ENCODE results near the gene HYLS1.
"Not testable (repeated sequence)": the region's sequence is repeated elsewhere in the genome, so short reads cannot be mapped to it uniquely, and the experiment has no call there.

Gene HYLS1

GRCh38 chr11:125903711-125904659 lies 16.5 kb downstream of the HYLS1 start, which contains the start of gene DDX25:
TSS of gene DDX25 (plus strand) at chr11:125904508. CDS start at chr11:125904518, 10 bp downstream.
- DNase-seq, result peak; percentile 86

GRCh38 chr11:125904678-125905077 lies 17.2 kb downstream of the HYLS1 start:
- peak; percentile 13 for DNase-seq

- no peak for DNase-seq
Measured at GRCh38 chr11:125910226-125910849, 22.9 kb downstream of the HYLS1 start.

- not testable (repeated sequence) for DNase-seq
Measured at GRCh38 chr11:125914601-125915000, 27.1 kb downstream of the HYLS1 start.

- no peak for DNase-seq
Measured at GRCh38 chr11:125916683-125917347, 29.3 kb downstream of the HYLS1 start.

- DNase-seq, result no peak
Measured at GRCh38 chr11:125918140-125918840, 30.8 kb downstream of the HYLS1 start.

DNA sequence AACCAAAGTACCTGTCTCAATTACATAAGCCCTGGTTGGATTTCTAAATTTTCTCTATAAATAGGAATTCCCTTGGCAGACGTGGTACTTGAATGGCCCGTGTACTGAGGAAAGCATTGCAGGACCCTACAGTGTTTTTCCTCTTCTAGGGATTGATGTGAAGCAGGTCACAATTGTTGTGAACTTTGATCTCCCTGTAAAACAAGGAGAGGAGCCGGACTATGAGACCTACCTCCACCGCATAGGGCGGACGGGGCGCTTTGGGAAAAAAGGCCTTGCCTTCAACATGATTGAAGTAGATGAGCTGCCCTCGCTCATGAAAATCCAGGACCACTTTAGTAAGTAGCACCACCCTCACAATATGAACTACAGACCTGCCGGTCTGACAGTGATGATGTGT lies 33.6 kb downstream of the HYLS1 start:
- DNase-seq, result no peak

DNA sequence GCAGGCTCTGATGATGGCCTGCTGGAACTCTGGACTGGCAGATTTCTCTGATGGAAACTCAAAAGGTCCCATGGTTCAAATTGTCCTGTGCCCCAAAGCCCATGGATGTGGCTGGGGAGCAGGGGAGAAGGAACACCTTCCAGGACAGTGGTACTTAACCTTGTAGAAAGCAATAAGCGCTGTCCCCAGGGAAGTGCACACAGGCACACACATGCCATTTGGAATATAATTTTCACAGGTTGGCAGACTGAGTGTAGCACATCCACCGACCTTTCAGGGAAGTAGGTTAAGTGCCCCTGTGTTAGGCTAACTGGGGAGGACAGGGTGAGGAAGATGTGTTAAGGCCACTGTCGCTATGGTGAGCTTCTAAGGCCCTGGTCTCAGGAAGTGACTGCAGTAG lies 34.7 kb downstream of the HYLS1 start:
- no peak for DNase-seq

- DNase-seq, result peak; percentile 94
Measured at GRCh38 chr11:125923012-125923579, 35.6 kb downstream of the HYLS1 start.

- no peak for DNase-seq
Measured at GRCh38 chr11:125923633-125924032, 36.2 kb downstream of the HYLS1 start.

DNA sequence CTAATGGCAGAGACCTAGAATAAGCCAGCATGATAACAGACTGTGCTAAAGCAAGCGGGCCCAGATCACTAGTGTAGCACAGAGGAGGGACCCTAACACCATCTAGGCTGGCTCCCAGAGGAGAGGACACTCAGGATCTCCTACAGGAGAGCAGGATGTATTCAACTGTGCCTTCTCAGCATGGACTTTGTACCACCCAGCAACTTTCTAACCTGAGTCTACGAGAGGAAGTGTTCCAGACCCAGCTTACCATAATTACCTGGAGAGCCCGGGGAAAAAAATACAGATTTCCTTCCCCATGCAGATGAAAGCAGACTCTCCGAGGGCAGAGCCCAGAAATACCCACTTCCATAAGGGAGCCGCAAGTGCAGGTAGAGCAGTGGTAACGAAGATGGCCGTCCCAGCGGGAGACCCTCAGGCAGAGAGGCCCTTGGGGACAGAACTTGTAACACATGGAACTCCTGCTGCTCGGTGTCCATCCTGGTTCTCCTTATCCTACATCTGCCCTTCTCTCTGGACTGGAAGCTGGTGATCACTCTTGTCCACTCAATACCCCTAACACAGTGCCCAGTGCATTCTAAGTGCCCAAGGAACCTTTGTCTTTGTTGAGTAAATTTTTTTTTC lies 37.0 kb downstream of the HYLS1 start:
- no peak for DNase-seq

GRCh38 chr11:125925247-125925740 lies 37.8 kb downstream of the HYLS1 start:
- no peak for DNase-seq

DNA sequence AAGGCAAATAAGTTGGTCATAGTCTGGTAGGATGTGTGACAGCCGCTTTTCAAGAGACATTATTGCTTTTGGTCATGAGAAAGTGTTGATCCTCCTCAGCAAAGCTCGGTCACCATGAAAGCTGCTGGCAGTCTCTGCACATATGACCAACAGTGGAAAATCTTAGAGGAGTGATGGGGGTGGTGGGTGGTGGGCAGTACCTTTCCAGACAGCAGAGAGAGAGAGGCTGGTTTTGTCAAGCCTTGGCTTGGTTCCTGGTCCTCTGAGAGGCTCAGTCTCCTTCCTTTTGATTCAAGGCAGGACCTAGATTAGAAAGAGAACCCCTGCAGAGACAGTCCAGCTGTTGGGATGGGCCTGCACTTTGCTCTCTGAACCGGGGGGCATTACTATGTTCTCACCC lies 38.3 kb downstream of the HYLS1 start:
- DNase-seq, result no peak

GRCh38 chr11:125926682-125927081 lies 39.2 kb downstream of the HYLS1 start:
- no peak for DNase-seq

GRCh38 chr11:125929445-125930075 lies 42.1 kb downstream of the HYLS1 start:
- no peak for DNase-seq

GRCh38 chr11:125930076-125930450 lies 42.6 kb downstream of the HYLS1 start:
- DNase-seq, result no peak

DNA sequence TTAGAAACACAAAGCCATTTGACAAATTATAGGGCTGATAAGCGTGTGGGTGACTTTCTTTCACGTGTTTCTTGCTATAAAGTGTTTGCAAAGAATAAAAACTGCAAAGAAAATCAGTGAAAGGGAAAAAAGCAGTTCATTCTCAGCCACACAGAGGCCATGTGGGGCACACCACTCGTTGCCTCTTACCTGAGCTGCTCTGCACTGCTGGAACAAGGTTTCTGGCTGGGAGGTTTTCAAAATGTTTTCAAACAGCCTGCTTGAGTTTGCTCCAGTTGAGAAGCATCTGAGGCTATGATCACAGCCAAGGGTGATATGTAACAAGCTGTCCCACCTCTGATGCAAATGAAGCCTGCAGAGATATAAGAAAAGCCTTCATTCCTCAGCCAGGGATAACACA lies 43.6 kb downstream of the HYLS1 start:
- DNase-seq, result no peak

GRCh38 chr11:125931668-125932067 lies 44.2 kb downstream of the HYLS1 start:
- no peak for DNase-seq

- DNase-seq, result no peak
Measured at GRCh38 chr11:125932301-125932700, 44.8 kb downstream of the HYLS1 start.

DNA sequence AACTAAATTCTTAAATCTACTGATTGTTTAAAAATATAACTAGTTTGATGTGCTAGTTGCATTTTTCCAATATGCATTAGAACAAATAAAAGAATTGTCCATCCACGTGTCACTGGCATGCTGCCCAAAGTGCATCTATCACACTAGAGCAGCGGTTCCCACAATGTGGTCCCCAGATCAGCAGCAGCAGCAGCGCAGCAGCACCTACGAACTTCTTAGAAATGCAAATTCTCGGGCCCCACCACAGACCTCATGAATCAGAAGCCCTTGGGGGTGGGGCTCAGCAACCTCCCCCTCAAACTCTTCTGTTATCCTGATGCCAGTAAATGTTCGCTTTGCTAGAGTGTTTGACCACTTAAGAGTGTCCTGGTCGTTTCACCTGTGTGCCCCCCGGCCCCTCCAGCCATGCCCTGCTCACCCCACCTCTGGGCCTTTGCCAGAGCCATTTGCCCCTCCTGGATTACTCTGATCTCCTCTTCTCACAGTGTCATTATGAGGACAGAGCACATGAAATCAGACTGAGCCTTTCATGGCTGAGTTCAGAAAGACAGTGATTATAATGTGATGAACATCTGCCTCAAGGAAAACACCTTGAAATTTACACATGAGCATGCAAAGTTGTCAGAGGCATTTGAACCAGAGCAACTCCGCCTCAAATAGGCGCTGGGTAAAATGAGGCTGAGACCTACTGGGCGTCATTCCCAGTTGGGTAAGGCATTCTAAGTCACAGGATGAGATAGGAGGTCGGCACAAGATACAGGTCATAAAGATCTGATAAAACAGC lies 45.8 kb downstream of the HYLS1 start:
- no peak for DNase-seq

DNA sequence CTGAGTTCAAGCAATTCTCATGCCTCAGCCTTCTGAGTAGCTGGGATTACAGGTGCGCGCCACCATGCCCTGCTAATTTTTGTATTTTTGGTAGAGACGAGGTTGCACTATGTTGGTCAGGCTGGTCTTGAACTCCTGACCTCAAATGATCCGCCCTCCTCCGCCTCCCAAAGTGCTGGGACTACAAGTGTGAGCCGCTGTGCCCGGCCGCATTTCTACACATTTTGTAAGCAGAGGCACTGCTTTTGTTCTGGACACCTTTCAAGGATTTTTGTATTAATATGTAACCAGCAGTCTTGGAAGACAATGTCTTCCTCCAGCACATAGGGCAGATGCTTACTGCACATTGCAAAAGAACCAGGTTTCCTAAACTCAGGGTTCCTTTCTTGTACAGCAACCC lies 47.0 kb downstream of the HYLS1 start:
- no peak for DNase-seq

Measured in eye (tissue), 1 donor.